GM18502 (cell line): ENCODE measurements around the gene SNX20.

Source experiments
- ATAC-seq: cut with Tn5 transposase; IDR thresholded peaks from one replicate; pipeline ENCODE4 v1.9.1; 2021; ENCODE audit warnings: mild to moderate bottlenecking; ENCODE audit not compliant: unreplicated experiment, poor library complexity

The SNX20 gene

GRCh38 chr16:50640391-50640790, 40.7 kb downstream of the SNX20 start:
- ATAC-seq = no peak

GRCh38 chr16:50638816-50639670, 42.1 kb downstream of the SNX20 start:
- ATAC-seq = no peak

- no peak for ATAC-seq
Observed at GRCh38 chr16:50637716-50638602, 43.2 kb downstream of the SNX20 start.

- ATAC-seq = no peak
Observed at GRCh38 chr16:50636753-50637374, 44.2 kb downstream of the SNX20 start.

- no peak for ATAC-seq
Observed at GRCh38 chr16:50635505-50636392, 45.4 kb downstream of the SNX20 start.

GRCh38 chr16:50634947-50635346, 46.2 kb downstream of the SNX20 start:
- no peak for ATAC-seq

- ATAC-seq = no peak
Observed at GRCh38 chr16:50634090-50634489, 47.0 kb downstream of the SNX20 start.

- ATAC-seq = no peak
Observed at GRCh38 chr16:50632927-50633800, 47.9 kb downstream of the SNX20 start.

GRCh38 chr16:50631985-50632576, 49.0 kb downstream of the SNX20 start:
- no peak for ATAC-seq

GRCh38 chr16:50631249-50631984, 49.7 kb downstream of the SNX20 start:
- no peak for ATAC-seq

GRCh38 chr16:50630394-50631020, 50.6 kb downstream of the SNX20 start:
- no peak for ATAC-seq

- no peak for ATAC-seq
Observed at GRCh38 chr16:50629334-50629733, 51.8 kb downstream of the SNX20 start.

GRCh38 chr16:50628156-50628802, 52.8 kb downstream of the SNX20 start:
- ATAC-seq = no peak

GRCh38 chr16:50627419-50627818, 53.7 kb downstream of the SNX20 start:
- no peak for ATAC-seq

- ATAC-seq = no peak
Observed at GRCh38 chr16:50626868-50627267, 54.2 kb downstream of the SNX20 start.

- no peak for ATAC-seq
Observed at GRCh38 chr16:50625374-50625773, 55.7 kb downstream of the SNX20 start.

GRCh38 chr16:50624449-50624970, 56.6 kb downstream of the SNX20 start:
- ATAC-seq = no peak
